ENCODE data around the gene ANKIB1. TPM values are rescaled to one million over a fixed set of nuclear protein-coding genes. Genes with fewer than 3 reads are reported as not detected.
A peak's percentile ranks its signal among the peaks of the same experiment; 100 is the strongest.

The ANKIB1 gene
- total RNA-seq, 2 donors from 2014 or later, result 33.3 to 37.1 TPM

DNA sequence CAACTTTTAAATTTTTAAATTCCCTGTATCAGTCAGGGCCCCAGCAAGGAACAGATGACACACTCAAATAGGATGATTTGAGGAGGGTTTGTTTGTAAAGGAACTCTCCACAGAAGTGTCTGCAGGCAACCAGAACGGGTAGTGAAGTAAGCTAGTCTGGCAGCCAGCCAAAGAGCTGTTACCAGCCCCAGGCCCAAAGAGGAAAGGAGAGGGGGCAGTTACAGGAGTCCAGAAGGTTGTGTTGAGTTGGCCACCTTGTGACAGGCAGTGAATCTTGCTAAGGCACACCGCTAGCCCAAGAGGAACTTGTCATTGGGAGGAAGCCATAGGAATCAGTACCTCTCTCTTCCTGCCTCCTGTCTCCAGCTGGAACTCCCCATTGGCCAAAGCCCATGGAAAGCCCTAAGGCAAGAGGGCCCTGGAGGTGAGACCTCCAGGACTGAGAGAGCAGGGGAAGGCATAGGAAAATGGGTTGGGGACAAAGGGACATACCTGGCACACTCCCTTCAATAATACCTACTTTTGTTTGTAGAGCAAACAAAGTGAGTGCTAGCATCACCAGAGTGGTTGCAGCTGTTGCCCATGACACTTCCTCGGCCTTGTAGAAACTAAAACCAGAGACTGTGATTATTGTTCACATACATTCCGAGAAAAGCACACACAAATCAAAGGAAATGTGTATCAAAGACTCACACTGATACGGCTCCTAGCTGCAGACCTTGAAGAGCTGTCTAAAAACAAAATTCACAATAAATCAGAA lies 176.1 kb downstream of the ANKIB1 start:
- no peaks in the 10 kb centered on the region for H3K9me3 ChIP-seq
- H3K4me3 ChIP-seq, result no peak overlapping the region
- no peak overlapping the region for H3K27ac ChIP-seq
- no peak for ATAC-seq (ENCODE audit: insufficient number of reproducible peaks, low FRiP score, low read depth)
- H3K27me3 ChIP-seq (replicated peaks; ENCODE audit: insufficient read depth), result no peaks in the 10 kb centered on the region
- no peaks in the 10 kb centered on the region for H3K36me3 ChIP-seq
- H3K4me1 ChIP-seq (ENCODE audit: control insufficient read depth in 1 of 2, low read depth in 2 of 2), result peaks cover 0 to 3% of the 10 kb centered on the region in 2 donors
- TF ChIP-seq, protein P1, sequence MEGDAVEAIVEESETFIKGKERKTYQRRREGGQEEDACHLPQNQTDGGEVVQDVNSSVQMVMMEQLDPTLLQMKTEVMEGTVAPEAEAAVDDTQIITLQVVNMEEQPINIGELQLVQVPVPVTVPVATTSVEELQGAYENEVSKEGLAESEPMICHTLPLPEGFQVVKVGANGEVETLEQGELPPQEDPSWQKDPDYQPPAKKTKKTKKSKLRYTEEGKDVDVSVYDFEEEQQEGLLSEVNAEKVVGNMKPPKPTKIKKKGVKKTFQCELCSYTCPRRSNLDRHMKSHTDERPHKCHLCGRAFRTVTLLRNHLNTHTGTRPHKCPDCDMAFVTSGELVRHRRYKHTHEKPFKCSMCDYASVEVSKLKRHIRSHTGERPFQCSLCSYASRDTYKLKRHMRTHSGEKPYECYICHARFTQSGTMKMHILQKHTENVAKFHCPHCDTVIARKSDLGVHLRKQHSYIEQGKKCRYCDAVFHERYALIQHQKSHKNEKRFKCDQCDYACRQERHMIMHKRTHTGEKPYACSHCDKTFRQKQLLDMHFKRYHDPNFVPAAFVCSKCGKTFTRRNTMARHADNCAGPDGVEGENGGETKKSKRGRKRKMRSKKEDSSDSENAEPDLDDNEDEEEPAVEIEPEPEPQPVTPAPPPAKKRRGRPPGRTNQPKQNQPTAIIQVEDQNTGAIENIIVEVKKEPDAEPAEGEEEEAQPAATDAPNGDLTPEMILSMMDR (IDR thresholded peaks at IDR 0.05), result no peak
- DNase-seq (ENCODE audit: low spot score), result no peak

DNA sequence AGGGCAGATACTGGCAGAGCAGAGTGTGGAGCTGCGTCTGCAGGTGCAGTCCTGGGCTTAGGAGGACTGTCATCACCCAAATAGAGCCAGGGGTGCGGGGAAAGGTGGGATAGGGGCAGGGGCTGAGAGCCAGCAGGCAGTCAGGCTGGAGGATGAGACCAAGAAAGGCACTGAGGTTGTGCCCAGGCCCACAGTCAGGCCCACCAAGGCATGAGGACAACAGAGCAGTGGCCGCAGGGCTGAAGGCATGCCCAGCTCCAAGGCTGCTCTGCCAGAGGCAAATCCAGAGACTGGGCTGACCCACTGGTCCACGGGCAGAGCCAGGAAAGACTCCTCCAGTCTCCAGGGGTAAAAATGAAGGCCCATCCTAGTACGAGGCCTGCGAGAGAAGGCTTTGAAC lies 177.2 kb downstream of the ANKIB1 start:
- Histone ChIP-seq H3K27me3 (replicated peaks; ENCODE audit: insufficient read depth) (no peaks in the 10 kb centered on the region), H3K9me3 (no peaks in the 10 kb centered on the region), H3K4me1 (ENCODE audit: control insufficient read depth in 1 of 2, low read depth in 2 of 2) (peaks cover 0 to 3% of the 10 kb centered on the region in 2 donors), H3K36me3 (no peaks in the 10 kb centered on the region), H3K4me3 (no peak overlapping the region), H3K27ac (no peak overlapping the region)
- DNase-seq (ENCODE audit: low spot score), result no peak
- ATAC-seq (ENCODE audit: insufficient number of reproducible peaks, low FRiP score, low read depth), result no peak
- TF ChIP-seq, protein P1 (IDR thresholded peaks at IDR 0.05), result no peak

DNA sequence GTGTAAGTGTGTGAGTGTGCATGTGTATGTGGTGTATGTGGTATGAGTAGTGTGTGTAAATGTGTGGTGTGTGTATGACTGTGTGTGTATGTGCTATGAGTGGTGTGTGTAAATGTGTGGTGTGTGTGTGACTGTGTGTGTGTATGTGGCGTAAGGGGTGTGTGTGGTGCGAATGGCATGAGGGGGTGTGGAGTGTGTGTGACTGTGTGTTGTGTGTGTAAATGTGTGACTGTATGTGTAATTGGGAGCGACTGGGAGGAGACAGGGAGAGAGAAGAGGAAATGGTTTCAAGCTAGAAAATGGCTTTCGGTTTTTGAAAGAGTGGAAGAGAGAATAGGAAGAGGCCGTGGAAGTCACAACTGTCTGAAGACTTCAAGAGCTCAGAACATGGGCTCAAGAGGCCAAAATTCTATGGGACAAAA lies 177.9 kb downstream of the ANKIB1 start:
- no peaks in the 10 kb centered on the region for H3K9me3 ChIP-seq
- TF ChIP-seq, protein P1 (IDR thresholded peaks at IDR 0.05), result no peak
- no peak for ATAC-seq (ENCODE audit: insufficient number of reproducible peaks, low FRiP score, low read depth)
- peaks cover 0 to 3% of the 10 kb centered on the region in 2 donors for H3K4me1 ChIP-seq (ENCODE audit: control insufficient read depth in 1 of 2, low read depth in 2 of 2)
- no peak overlapping the region for H3K27ac ChIP-seq
- H3K36me3 ChIP-seq, result no peaks in the 10 kb centered on the region
- H3K27me3 ChIP-seq (replicated peaks; ENCODE audit: insufficient read depth), result no peaks in the 10 kb centered on the region
- no peak for DNase-seq (ENCODE audit: low spot score)
- H3K4me3 ChIP-seq, result peak overlapping the region; percentile 80

DNA sequence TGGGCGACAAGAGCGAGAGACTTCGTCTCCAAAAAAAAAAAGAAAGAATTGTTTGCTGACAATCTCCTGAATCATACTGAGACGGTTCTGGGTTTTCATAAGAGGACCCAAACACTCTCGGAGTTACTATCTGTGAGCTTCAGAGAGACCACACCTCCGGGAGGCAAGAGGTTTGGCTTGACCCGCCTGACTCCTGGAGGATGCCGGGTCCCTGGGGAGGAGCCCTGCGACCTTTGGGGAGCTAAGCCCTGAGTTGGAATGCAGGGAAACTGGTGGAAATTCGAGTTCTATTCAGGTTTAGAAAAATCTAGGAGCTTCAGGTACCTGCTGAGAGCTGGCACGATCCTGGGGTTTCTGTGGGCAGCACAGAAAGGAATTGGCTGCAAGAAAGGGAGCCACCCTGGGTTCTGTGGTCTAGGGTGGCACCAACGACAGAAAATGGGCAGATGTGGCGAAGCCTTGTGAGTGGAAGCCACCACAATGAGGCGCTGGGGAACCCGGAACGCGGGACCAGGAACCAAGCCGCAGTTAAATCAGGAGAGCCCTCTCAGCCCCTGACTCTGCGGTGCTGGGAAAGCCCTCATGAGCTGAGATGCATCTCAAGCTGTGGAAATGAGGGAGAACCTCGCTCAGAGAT lies 179.7 kb downstream of the ANKIB1 start:
- Histone ChIP-seq H3K9me3 (no peaks in the 10 kb centered on the region), H3K27me3 (replicated peaks; ENCODE audit: insufficient read depth) (no peaks in the 10 kb centered on the region), H3K4me1 (ENCODE audit: control insufficient read depth in 1 of 2, low read depth in 2 of 2) (peaks cover 0 to 3% of the 10 kb centered on the region in 2 donors), H3K4me3 (peak overlapping the region; percentile 32), H3K36me3 (no peaks in the 10 kb centered on the region), H3K27ac (no peak overlapping the region)
- DNase-seq (ENCODE audit: low spot score), result no peak
- no peak for ATAC-seq (ENCODE audit: insufficient number of reproducible peaks, low FRiP score, low read depth)
- TF ChIP-seq, protein P1 (IDR thresholded peaks at IDR 0.05), result no peak

DNA sequence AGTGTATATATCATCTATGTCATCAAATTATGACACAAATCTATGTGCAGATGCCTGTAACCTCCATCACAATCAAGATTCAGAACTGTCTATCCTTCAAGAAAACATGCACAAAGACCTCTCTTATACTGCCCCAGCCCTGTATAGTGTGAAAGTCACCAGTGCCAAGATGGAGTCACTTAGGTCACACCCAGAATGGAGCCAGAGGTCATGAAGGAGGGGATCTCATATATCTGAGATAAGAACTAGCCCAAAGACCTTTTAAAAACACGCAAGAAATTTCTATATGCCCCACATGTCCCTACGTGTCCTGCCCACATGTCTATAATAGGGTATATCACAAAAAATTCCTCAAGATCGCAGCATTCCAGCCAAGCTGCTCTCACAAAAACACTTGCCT lies 181.4 kb downstream of the ANKIB1 start:
- ATAC-seq (ENCODE audit: insufficient number of reproducible peaks, low FRiP score, low read depth), result no peak
- no peak overlapping the region for H3K27ac ChIP-seq

More for the DNA sequence above, 181.4 kb downstream of the ANKIB1 start:
- peaks cover 0 to 3% of the 10 kb centered on the region in 2 donors for H3K4me1 ChIP-seq (ENCODE audit: control insufficient read depth in 1 of 2, low read depth in 2 of 2)
- DNase-seq (ENCODE audit: low spot score), result no peak
- no peaks in the 10 kb centered on the region for H3K27me3 ChIP-seq (replicated peaks; ENCODE audit: insufficient read depth)
- no peaks in the 10 kb centered on the region for H3K9me3 ChIP-seq
- TF ChIP-seq, protein P1 (IDR thresholded peaks at IDR 0.05), result no peak
- H3K4me3 ChIP-seq, result no peak overlapping the region
- no peaks in the 10 kb centered on the region for H3K36me3 ChIP-seq
